Mammary epithelial cell (primary cell): ENCODE data around the gene MUC5AC.

Experiments
- CTCF ChIP-seq, 2 donors: IDR thresholded peaks in 1 of 2; conservative IDR thresholded peaks in 1 of 2; 2 replicates each; pipeline ENCODE4 v1.5.1; 2011 to 2012; ENCODE audit warnings: inconsistent platforms in 2 of 2, low read length in 2 of 2, mild to moderate bottlenecking in 2 of 2, control low read depth in 1 of 2, low read depth in 1 of 2; ENCODE audit not compliant: insufficient read depth in 1 of 2; ENCODE audit errors: extremely low read depth in 1 of 2
- EZH2 ChIP-seq: IDR thresholded peaks from 2 replicates; pipeline ENCODE4 v1.6.1; 2012; ENCODE audit warnings: low read length, inconsistent platforms, borderline replicate concordance

- no peak for TF ChIP-seq CTCF (conservative IDR thresholded peaks at IDR 0.05 in 1 of 2, IDR thresholded peaks at IDR 0.05 in 1 of 2; ENCODE audit: extremely low read depth in 1 of 2, insufficient read depth in 1 of 2, low read depth in 1 of 2, low read length in 2 of 2)
- TF ChIP-seq EZH2 = no peak
These were observed 19.4 kb downstream of the MUC5AC start for GRCh38 chr11:1177020-1177770.
